KOPT-K1 (cell line): ENCODE results near the gene CDC34.

Experiments used
- H3K27ac ChIP-seq: fragments of 200-600 bp; sonication (generic); 2 replicates; pipeline ENCODE4 v1.5.1; 2016; ENCODE audit warnings: antibody characterized with exemption, mild to moderate bottlenecking, low read depth, low read length; ENCODE audit not compliant: poor library complexity, severe bottlenecking
- H3K36me3 ChIP-seq: fragments of 200-600 bp; sonication (generic); 2 replicates; pipeline ENCODE4 v1.5.1; 2017; ENCODE audit warnings: antibody characterized with exemption, mild to moderate bottlenecking, low read length, moderate library complexity; ENCODE audit not compliant: insufficient read depth
- H3K9me3 ChIP-seq: fragments of 200-600 bp; sonication (generic); 2 replicates; pipeline ENCODE4 v1.5.1; 2017; ENCODE audit warnings: antibody characterized with exemption, low read length, mild to moderate bottlenecking; ENCODE audit not compliant: insufficient read depth, poor library complexity, severe bottlenecking

Gene CDC34

DNA sequence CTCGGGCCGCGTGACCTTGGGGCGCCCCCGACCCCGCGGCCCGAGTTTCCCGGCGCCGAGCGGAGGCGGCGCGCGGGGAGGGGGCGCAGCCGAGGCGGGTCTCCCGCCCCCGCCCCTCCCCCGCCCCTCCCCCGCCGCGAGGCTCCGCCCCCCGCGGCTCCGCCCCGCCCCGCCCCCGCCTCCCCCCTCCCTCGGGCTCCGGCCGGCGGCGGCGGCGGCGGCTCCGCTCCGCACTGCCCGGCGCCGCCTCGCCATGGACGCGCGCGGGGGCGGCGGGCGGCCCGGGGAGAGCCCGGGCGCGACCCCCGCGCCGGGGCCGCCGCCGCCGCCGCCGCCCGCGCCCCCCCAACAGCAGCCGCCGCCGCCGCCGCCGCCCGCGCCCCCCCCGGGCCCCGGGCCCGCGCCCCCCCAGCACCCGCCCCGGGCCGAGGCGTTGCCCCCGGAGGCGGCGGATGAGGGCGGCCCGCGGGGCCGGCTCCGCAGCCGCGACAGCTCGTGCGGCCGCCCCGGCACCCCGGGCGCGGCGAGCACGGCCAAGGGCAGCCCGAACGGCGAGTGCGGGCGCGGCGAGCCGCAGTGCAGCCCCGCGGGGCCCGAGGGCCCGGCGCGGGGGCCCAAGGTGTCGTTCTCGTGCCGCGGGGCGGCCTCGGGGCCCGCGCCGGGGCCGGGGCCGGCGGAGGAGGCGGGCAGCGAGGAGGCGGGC is 58.3 kb downstream of the CDC34 start, which contains the start of gene HCN2:
HCN2 (plus strand) TSS at position 189 of the 703 bp plus-strand sequence; CDS start at position 254, 65 bp downstream.
- Histone ChIP-seq H3K27ac (no peak within 1 kb of the TSS), H3K9me3 (no peaks in the 10 kb centered on the region), H3K36me3 (no peaks in the 10 kb centered on the region)

DNA sequence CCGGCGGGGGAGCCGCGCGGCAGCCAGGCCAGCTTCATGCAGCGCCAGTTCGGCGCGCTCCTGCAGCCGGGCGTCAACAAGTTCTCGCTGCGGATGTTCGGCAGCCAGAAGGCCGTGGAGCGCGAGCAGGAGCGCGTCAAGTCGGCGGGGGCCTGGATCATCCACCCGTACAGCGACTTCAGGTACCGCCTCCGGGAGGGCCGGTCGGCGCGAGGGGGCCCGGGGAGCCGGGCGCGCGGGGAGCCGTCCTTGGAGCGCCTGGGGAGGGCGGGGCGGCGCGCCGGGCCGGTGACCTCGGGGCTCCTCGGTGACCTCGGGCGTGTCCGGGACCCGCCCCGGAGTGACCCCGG is 58.8 kb downstream of the CDC34 start:
- Histone ChIP-seq H3K9me3 (no peaks in the 10 kb centered on the region), H3K36me3 (no peaks in the 10 kb centered on the region), H3K27ac (no peak overlapping the region)

DNA sequence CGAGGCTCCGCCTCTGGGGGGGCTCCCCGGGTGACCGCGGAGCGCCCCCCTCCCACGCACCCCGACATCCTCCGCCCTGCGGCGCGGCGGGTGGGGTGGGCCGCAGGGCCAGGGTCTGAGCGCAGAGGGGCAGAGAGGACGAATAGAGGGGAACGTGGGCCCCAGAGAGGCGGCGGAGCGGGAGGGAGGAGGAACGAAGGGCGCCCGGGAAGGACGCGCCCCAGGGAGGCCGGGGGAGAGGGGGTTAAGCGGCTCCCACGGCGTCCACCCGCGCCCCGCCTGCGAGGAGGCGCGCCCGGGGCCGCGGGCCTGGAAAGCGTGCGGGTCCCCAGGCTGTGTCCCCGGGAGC is 59.2 kb downstream of the CDC34 start:
- no peaks in the 10 kb centered on the region for H3K9me3 ChIP-seq
- no peaks in the 10 kb centered on the region for H3K36me3 ChIP-seq
- no peak overlapping the region for H3K27ac ChIP-seq

DNA sequence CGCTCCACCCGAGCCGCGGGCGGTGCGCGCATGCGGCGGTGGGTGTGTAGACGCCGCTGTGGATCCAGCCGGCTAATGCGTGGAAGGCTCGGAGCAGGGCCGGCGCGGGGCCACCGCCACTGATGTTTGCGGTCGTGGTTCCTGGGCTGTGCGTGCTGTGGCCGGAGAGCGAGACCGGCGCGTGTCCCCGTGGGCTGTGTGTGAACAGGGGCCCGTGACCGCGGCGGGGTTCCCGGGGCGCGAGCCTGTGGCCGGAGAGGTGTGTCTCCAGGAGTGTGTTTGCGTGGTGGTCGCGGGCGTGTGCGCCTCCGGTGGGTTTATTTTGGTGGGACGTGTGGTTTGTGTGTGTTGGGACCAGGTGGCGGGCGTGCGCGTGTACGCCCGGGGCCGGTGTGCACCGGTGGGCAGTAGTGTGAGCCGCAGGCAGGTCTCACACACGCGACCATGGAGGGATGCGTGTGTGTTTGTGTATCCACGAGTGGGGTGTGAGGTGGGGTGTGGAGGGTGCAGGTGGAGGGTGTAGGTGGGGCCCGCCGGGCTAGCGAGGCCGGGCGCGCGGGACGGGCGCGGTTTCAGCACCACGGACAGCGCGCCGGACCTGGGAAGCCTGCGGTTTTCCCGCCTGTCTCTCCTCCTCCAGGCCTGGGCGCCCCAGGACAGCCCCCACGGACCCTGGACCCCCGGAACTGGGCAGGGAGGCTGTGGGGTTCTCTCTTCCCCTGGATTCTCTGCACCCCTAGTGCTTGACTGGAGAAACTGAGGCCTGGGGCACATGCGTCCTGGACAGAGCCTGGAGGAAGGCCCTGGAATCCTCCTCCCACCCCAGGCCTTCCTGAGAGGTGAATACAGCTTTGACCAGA is 59.8 kb downstream of the CDC34 start:
- H3K36me3 ChIP-seq = no peaks in the 10 kb centered on the region
- H3K9me3 ChIP-seq = no peaks in the 10 kb centered on the region
- no peak overlapping the region for H3K27ac ChIP-seq
